ENCODE data around the gene ASB3.

Gene ASB3

DNA sequence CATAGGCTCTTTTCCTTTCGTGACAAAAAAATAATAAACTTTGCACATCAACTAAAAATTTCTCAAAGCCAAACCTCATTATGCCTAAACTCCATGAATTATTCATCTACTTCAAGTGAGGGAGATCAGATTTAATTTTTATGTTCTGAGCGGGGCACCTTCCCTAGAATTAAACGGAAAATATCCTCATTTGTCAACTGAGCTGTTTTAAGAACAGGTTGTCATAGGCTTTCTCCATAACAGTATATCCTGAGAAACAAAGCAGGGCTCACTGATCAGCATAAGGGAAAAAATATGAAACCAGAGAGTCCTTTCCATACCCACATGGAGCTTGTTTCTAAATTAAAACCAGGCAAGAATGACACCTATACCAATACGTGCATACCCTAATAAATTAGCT is 150.6 kb downstream of the ASB3 start:
- Mint-ChIP-seq H3K4me3 (no peak overlapping the region), H3K27me3 (ENCODE audit: low read depth) (no peaks in the 10 kb centered on the region), H3K4me1 (ENCODE audit: low read depth) (no peaks in the 10 kb centered on the region), H3K36me3 (ENCODE audit: low read depth) (no peaks in the 10 kb centered on the region), H3K27ac (no peak overlapping the region), H3K9me3 (no peaks in the 10 kb centered on the region)
- DNase-seq (ENCODE audit: low spot score), result no peak

- Mint-ChIP-seq H3K4me1 (ENCODE audit: low read depth) (no peaks in the 10 kb centered on the region), H3K27me3 (ENCODE audit: low read depth) (no peaks in the 10 kb centered on the region), H3K36me3 (ENCODE audit: low read depth) (no peaks in the 10 kb centered on the region), H3K9me3 (no peaks in the 10 kb centered on the region), H3K27ac (no peak overlapping the region), H3K4me3 (no peak overlapping the region)
- DNase-seq (ENCODE audit: low spot score), result no peak
Measured at GRCh38 chr2:53635694-53636093, 151.1 kb downstream of the ASB3 start.

DNA sequence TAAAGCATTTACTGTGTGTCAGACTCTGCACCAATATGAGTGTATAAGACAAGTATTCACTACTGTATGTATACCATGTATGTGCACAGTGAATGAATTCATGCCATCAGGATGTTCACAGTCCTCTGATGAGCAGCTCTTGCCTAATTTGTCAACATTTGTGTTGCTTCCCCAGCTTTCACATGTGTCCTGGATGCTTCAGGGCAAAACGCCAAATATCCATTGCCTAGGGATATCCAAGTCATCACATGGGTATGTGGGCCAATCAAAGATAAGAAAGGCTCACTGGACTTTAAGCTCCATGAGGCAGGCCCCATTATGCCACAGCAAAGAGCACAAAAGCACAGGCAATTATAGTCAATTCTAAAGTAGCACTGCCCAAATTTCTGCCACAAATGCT is 153.3 kb downstream of the ASB3 start:
- no peak overlapping the region for H3K27ac Mint-ChIP-seq
- no peaks in the 10 kb centered on the region for H3K4me1 Mint-ChIP-seq (ENCODE audit: low read depth)
- no peaks in the 10 kb centered on the region for H3K36me3 Mint-ChIP-seq (ENCODE audit: low read depth)
- DNase-seq (ENCODE audit: low spot score), result no peak
- no peaks in the 10 kb centered on the region for H3K27me3 Mint-ChIP-seq (ENCODE audit: low read depth)
- no peaks in the 10 kb centered on the region for H3K9me3 Mint-ChIP-seq
- H3K4me3 Mint-ChIP-seq, result no peak overlapping the region

DNA sequence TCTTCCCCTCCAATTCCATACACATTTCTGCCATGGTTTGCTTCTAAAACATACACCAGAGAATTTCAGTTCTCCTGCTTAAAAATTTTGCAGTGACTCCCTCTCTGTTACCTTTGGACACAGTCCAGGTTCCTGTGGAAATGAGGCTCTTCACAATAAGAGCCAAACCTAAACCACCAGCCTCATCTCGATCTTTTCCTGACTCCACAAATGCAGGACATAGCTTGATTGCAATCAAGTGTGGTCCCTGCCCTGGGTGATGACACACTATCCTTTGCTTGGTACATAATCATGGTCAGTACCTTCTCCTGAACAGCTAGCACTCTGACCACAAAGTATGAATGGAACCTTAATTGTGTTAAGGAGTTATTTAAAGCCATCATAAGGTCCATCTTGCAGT is 154.0 kb downstream of the ASB3 start:
- H3K4me3 Mint-ChIP-seq, result no peak overlapping the region
- no peaks in the 10 kb centered on the region for H3K36me3 Mint-ChIP-seq (ENCODE audit: low read depth)
- H3K27me3 Mint-ChIP-seq (ENCODE audit: low read depth), result no peaks in the 10 kb centered on the region
- no peaks in the 10 kb centered on the region for H3K4me1 Mint-ChIP-seq (ENCODE audit: low read depth)
- no peak for DNase-seq (ENCODE audit: low spot score)
- H3K9me3 Mint-ChIP-seq, result no peaks in the 10 kb centered on the region
- no peak overlapping the region for H3K27ac Mint-ChIP-seq

GRCh38 chr2:53632126-53632460 is 154.7 kb downstream of the ASB3 start:
- no peaks in the 10 kb centered on the region for H3K9me3 Mint-ChIP-seq
- no peaks in the 10 kb centered on the region for H3K4me1 Mint-ChIP-seq (ENCODE audit: low read depth)
- H3K27ac Mint-ChIP-seq, result no peak overlapping the region
- H3K4me3 Mint-ChIP-seq, result no peak overlapping the region
- H3K36me3 Mint-ChIP-seq (ENCODE audit: low read depth), result no peaks in the 10 kb centered on the region
- H3K27me3 Mint-ChIP-seq (ENCODE audit: low read depth), result no peaks in the 10 kb centered on the region
- DNase-seq (ENCODE audit: low spot score), result no peak

DNA sequence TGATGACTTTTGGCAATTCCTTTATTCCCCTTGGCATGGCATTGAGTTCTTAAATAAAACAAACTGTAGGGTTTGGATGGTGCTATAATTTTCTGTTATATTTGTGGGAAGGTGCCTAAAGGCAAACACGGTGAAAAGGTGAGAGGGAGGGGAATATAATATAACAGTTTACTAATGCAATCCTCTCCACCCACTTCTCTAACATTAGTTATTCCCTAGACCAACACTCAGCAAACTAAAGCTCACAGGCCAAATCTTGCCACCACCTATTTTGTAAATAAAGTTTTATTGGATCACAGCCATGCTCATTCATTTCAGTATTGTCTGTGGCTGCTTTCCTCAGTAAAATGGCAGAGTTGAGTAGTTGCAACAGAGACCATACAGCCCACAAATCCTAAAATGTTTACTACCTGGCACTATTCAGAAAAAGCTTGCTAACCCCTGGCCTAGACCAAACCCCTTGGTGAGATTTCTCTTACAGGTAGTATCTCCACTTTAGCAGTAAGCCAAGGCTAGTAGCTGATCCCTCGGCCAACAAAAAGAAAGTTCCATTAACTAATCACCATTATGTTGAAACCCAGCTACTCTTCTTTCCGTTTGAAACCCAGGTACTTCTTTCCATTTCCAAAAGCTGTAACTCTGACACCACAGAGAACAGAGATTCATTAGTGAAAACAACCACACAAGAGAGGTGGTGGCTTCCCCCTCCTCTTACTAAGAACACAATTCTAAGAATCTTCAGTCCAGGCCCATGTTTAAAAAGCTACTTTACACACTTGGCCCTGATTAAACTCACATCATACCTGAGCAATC is 155.2 kb downstream of the ASB3 start:
- Mint-ChIP-seq H3K27me3 (ENCODE audit: low read depth) (no peaks in the 10 kb centered on the region), H3K27ac (no peak overlapping the region), H3K36me3 (ENCODE audit: low read depth) (no peaks in the 10 kb centered on the region), H3K4me1 (ENCODE audit: low read depth) (no peaks in the 10 kb centered on the region), H3K9me3 (no peaks in the 10 kb centered on the region), H3K4me3 (no peak overlapping the region)
- DNase-seq (ENCODE audit: low spot score), result no peak

DNA sequence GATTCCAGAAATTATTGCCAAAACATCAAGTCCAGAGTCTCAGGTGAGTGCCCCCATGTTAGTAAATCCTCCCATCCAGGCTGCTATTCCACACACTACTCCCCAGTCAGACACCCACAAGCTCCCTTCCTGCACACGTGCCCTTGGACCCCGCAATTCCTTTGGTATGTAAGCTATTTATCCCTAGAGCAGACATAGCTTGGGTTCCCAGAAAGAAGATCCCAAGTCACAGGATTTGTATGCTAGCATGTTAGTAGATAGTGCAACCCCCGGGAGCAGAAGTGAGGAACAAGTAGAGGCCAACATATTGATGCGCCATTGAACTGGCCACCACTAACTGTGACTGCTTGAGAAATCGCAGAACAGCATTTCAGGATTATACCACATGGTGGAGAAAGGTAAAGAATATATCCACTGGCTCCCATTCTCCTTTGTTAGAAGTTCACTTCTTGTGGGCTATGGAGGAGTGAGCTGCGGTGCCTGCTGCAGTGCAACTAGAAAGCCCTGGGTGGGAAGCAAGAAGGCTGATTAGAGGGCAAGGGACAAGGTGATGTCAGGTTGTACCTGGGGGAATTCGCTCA is 156.6 kb downstream of the ASB3 start:
- Mint-ChIP-seq H3K4me3 (no peak overlapping the region), H3K9me3 (no peaks in the 10 kb centered on the region), H3K4me1 (ENCODE audit: low read depth) (no peaks in the 10 kb centered on the region), H3K36me3 (ENCODE audit: low read depth) (no peaks in the 10 kb centered on the region), H3K27me3 (ENCODE audit: low read depth) (no peaks in the 10 kb centered on the region), H3K27ac (no peak overlapping the region)
- DNase-seq (ENCODE audit: low spot score), result no peak

DNA sequence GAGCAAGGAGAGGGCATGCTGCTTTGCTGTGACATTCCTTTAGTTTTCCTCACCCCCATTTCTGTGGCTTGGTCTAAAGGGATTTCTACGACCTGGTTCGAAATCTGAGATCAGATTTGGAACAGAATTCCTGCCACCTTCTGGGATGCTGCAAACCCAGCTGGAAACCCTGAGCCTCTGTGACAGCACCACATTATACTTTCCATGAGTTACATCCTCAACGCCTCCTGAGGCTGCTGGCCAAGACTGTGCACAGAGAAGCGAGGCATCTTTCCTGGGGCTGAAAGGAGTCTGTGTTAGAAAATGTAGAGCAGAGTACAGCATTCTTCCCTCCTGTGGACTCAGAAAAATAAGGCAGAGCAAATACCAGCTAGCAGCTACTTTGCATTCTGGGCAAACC is 157.3 kb downstream of the ASB3 start:
- Mint-ChIP-seq H3K27ac (no peak overlapping the region), H3K27me3 (ENCODE audit: low read depth) (no peaks in the 10 kb centered on the region), H3K4me1 (ENCODE audit: low read depth) (no peaks in the 10 kb centered on the region), H3K9me3 (no peaks in the 10 kb centered on the region), H3K36me3 (ENCODE audit: low read depth) (no peaks in the 10 kb centered on the region), H3K4me3 (no peak overlapping the region)
- no peak for DNase-seq (ENCODE audit: low spot score)

DNA sequence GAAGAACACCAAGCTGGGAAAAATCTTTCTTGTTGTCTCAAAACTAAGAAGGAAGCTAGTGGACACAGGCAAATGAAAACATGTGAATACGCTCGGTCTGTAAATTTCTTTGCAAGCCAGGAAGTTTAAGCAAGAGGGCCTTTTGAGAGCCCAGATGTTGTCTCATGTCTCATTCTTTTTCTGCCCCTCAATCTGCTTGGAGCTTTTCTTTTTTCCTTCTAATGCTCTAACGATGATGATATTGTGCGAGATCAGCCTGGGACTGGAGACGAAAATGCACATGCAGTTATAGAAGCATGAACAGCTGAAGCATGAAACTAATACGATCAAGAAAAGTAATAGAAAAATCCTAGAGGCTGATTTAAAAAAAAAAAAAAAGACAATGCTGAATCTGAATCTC is 157.8 kb downstream of the ASB3 start:
- H3K4me3 Mint-ChIP-seq, result no peak overlapping the region
- H3K27me3 Mint-ChIP-seq (ENCODE audit: low read depth), result no peaks in the 10 kb centered on the region
- H3K9me3 Mint-ChIP-seq, result no peaks in the 10 kb centered on the region
- H3K4me1 Mint-ChIP-seq (ENCODE audit: low read depth), result no peaks in the 10 kb centered on the region
- no peaks in the 10 kb centered on the region for H3K36me3 Mint-ChIP-seq (ENCODE audit: low read depth)
- DNase-seq (ENCODE audit: low spot score), result no peak
- H3K27ac Mint-ChIP-seq, result no peak overlapping the region

DNA sequence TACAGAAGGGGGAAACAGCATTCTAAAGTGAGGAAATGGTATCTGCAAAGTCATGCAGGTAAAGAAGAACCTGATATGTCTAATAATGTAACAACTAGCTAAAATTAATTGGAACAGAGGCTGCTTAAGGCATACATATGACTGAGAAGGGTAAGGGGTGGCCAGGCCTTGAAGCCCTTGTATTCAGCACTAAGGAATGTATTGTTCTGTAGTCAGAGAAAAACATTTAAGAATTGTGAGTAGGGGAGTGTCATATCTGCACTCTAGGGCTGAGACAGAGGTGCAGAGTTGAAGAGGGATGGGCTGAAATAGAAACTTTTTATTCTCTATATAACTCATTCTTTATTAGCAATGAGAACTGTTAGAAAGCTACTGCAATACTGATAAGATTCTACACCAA is 164.6 kb downstream of the ASB3 start:
- H3K9me3 Mint-ChIP-seq, result no peaks in the 10 kb centered on the region
- no peak overlapping the region for H3K27ac Mint-ChIP-seq
- no peaks in the 10 kb centered on the region for H3K4me1 Mint-ChIP-seq (ENCODE audit: low read depth)
- no peak overlapping the region for H3K4me3 Mint-ChIP-seq
- DNase-seq (ENCODE audit: low spot score), result no peak
- H3K27me3 Mint-ChIP-seq (ENCODE audit: low read depth), result no peaks in the 10 kb centered on the region
- H3K36me3 Mint-ChIP-seq (ENCODE audit: low read depth), result no peaks in the 10 kb centered on the region

- DNase-seq (ENCODE audit: low spot score), result no peak
- Mint-ChIP-seq H3K9me3 (no peaks in the 10 kb centered on the region), H3K27me3 (ENCODE audit: low read depth) (no peaks in the 10 kb centered on the region), H3K27ac (no peak overlapping the region), H3K4me1 (ENCODE audit: low read depth) (no peaks in the 10 kb centered on the region), H3K4me3 (no peak overlapping the region), H3K36me3 (ENCODE audit: low read depth) (no peaks in the 10 kb centered on the region)
Measured at GRCh38 chr2:53620981-53621380, 165.8 kb downstream of the ASB3 start.

Data from T-helper 2 cell treated with Interferon-gamma antibody and Interleukin-4, amounts not matched to agents 5 μg/mL and 100 μg/mL, for 36 hours (primary cell).